HG02870 (cell line): ENCODE measurements around the gene LRMDA.

Experiments
- ATAC-seq: cut with Tn5 transposase; IDR thresholded peaks from one replicate; pipeline ENCODE4 v1.9.1; 2021; ENCODE audit warnings: mild to moderate bottlenecking, moderate library complexity; ENCODE audit not compliant: unreplicated experiment

LRMDA gene

DNA sequence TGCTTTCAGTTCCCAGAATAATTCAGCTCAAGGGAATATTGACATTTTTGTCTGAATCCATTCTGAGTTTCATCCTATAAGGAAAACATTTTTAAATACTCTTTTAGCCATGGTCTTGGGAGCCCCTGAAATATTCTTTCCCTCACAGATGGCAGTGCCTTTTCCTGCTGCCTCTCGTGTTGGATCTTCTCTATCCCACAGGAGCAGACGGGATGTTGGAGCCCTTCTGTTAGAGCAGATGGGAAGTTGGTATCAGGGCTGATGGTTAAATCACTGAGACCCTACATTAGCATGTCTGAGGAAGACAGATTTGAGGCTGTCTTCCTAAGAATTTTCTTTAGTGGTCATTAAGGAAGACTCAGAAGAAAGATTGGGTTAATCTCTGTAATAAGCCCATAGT lies 737.8 kb downstream of the LRMDA start:
- ATAC-seq: no peak

GRCh38 chr10:76172020-76172419 lies 740.6 kb downstream of the LRMDA start:
- ATAC-seq: no peak

GRCh38 chr10:76175533-76176165 lies 744.2 kb downstream of the LRMDA start:
- ATAC-seq: no peak

DNA sequence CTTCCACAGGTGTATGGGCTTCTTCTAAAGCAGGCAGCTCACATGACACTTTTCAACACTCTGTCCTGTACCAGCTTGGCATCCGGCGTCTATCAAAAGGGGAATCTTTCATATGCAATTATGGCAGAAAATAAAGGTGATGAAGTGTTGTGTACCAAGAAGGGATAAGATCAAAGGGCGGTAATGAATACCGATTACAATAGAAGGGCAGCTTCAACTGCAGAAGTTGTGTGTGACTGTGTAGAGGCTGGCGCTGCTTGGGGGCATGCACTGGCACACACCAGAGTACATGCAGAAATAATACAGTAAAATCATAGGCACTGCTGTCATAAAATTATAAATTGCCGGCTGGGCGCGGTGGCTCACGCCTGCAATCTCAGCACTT lies 744.7 kb downstream of the LRMDA start:
- no peak for ATAC-seq

DNA sequence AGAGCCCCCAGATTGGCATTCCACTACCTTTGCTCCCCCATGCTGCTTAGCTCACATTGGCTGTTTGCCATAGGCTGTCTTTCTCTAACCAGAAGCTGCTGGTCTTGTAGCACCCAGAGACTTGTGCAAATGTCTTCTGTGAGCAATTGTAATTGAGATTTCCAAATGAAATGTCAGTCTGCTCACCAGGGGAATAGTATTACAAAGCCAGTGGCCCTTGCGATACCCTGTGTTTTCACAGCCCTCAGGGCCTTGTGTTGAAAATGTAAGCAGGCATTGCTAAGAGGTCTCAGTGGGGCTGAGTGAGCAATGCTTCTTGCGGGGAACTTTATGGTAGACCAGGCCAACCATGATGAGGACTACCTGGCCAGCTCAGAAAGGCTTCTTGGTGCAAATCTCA lies 746.5 kb downstream of the LRMDA start:
- ATAC-seq: no peak

- no peak for ATAC-seq
Measured at GRCh38 chr10:76178532-76179292, 747.3 kb downstream of the LRMDA start.

DNA sequence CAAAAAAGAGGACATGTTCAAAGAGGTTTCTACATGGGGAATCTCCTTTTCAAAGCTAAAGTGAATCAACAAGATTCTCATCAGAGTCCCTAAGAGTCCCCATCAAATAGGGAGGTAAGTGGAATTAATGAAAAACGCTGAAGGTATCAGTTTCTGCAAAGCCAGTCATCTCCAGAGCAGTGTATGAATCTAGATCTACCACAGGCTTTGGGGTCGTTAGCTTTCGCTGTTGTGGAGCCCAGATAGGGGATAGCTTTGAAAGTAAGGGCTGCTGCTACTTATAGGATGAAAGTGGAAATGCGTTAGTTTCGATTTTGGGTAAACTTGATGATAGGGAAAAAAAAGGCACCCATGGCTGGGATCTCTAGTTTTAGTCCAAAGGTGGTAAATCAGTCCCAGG lies 748.4 kb downstream of the LRMDA start:
- no peak for ATAC-seq

DNA sequence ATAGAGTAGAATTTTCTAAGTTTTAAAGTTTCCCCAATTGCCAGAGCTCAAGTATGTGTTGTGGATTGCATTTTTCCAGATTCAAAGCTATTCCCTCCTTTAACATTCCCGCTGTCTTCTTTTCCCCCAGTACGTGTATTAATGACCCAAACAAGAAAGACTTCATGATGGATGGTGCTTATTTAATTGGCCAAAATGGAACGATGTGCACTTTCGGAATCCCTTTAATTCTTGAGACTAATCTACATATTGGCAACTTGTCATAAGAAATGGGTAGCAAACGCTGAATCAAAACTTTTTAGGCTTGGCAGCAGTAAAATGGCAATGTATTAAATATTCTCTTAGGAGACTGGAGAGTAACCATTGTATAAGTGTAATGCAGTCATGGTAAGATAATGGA lies 753.2 kb downstream of the LRMDA start:
- ATAC-seq: no peak

GRCh38 chr10:76185471-76186301 lies 754.3 kb downstream of the LRMDA start:
- ATAC-seq: no peak

GRCh38 chr10:76188216-76188615 lies 756.8 kb downstream of the LRMDA start:
- ATAC-seq: no peak

GRCh38 chr10:76190634-76191270 lies 759.3 kb downstream of the LRMDA start:
- ATAC-seq: no peak

DNA sequence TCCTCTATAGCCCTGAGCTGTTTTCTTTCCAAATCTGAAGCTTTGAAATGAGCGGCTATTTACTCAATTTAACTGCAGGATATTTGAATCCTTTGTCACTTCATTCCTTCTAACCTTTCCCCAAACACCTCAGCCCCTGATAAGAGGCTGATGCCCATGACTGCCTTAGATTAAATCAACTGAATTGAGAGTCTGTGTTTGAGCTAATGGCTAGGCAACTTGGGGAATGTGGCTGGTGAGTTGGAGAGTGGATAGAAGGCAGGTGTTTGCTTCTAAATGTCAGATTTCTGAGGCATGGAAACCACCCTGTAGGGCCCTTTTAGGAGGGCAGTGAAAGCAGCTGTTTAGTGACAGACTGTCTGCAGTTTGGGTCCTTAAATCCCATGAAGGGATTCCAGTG lies 759.9 kb downstream of the LRMDA start:
- ATAC-seq: no peak

GRCh38 chr10:76192151-76192550 lies 760.7 kb downstream of the LRMDA start:
- ATAC-seq: no peak

DNA sequence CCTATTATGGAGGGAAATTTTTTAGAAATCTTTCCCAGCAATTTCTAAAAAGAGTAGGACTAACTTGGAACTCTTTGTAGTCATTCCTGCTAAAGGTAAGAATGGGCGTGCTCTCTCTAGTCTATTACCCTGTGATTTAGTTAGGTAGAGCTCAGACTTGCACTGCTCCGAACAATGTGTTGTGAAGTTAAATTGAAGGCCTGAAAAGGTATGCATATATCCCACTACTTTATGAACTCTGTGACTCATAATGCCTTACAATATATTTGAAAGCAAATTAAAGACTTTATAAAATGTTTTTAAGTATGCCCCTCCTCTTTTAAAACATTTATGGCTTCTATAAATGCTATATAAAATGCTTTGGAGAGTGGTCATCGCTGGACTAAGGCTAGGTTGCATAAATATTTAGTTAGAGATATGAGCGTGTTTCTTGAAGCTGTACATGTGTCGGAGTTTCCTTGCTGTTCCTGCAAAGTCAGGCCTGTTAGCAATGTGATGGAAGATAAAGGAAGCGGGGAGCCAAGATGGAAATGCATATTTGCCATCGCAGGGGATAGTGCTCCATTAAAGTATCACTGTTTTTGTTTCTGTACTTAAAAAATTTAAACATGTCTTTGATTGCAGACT lies 761.4 kb downstream of the LRMDA start:
- ATAC-seq: no peak

DNA sequence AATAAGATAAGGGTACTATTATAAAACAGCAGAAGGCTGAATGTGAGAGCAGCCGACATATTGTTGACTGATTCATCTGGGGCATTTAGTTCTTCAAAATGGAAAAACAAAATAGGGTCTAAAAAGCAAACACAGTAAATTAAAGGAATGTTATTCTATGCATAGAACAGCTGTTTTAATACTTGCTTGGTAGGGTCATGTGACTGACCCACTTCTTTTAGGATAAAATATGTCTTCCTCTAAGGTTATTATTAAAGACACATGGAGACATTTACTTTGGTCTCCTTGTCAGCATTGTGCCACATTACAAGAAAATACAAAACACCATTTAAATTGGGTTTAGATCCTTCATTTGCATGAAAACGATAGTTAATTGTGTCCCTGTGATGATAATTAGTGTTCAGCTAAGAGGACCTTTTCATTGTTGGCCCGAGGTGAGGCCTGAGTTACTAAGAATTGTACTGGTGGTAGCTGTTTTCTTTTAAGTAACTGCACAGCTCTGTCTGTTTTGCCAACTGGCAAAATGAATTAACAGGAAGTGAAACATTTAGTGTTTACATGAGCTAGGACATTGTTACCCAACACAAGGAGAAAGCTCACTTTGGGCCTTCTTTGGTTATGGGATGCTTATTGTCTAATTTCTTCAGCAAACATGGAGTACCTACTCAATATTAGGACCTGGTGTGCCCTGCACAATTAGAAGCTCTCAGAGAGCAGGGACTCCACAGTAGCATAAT lies 764.4 kb downstream of the LRMDA start:
- no peak for ATAC-seq

DNA sequence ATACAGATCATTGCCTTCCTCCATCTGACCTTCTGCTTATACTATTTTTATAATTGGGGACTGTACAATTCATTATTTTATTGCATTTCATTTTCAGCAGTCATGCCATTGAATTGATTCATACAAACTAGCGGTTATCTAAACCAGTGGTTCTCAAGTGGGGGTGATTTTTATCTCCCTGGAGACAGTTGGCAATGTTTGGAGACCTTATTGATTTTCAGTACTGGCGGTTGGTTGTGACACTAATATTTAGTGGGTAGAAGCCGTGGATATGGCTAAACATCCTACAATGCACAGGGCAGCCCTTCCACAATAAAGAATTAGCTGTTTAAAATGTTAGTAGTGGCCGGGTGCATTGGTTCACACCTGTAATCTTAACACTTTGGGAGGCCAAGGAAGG lies 765.9 kb downstream of the LRMDA start:
- no peak for ATAC-seq

DNA sequence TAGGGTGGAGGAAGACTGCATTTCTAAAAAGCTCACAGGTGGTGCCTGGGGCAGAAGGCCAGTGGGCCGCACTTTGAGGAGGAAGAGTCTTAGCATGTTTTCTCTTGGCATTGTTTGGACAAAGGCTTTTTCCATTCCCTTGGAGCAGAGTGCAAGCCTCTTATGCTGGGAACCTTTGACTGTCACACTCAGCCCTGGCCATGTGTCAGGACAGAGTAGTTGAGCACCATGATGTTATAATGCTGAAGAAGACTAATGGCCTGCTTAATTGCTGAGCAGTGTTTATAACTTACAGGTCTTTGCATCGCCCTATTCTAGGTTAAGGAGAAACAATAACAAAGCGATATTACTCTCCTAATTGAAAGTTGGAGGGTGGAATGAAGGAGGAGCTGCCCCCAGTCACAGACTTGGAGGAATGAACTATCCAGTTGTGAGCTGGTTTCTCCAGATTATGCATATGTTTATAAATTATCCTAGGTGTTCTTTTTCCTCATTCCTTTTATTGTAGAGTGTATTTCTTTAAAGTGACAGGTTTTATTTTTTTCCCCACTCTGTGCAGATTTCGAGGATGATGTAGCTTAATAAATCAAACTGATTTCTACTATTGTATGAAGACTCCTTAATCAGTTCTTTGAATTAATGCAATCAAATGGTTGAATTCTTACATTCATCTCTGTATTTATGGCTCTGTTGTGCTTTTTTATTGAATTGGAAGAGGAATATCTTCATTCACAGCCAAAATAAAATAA lies 767.0 kb downstream of the LRMDA start:
- ATAC-seq: no peak

GRCh38 chr10:76201962-76202361 lies 770.5 kb downstream of the LRMDA start:
- no peak for ATAC-seq

GRCh38 chr10:76202777-76203176 lies 771.4 kb downstream of the LRMDA start:
- ATAC-seq: no peak

GRCh38 chr10:76205361-76205760 lies 773.9 kb downstream of the LRMDA start:
- no peak for ATAC-seq
